Ascending aorta (tissue), 2 donors: ENCODE measurements around the gene C5. TPM values are rescaled to one million over a fixed set of nuclear protein-coding genes. Genes with fewer than 3 reads are reported as not detected.

Experiments
- DNase-seq, 2 donors: peaks; one replicate each; pipeline ENCODE4 v3.0.0-alpha.2; 2019; ENCODE audit warnings: low spot score in 2 of 2
- H3K27ac ChIP-seq, 2 donors: fragments of 200-600 bp; sonication (generic); one replicate each; pipeline ENCODE4 v1.5.1; 2016 to 2017; ENCODE audit warnings: mild to moderate bottlenecking in 1 of 2
- H3K27me3 ChIP-seq: fragments of 200-600 bp; sonication (generic); one replicate; pipeline ENCODE4 v1.5.1; 2017
- H3K36me3 ChIP-seq, 2 donors: fragments of 200-600 bp; sonication (generic); one replicate each; pipeline ENCODE4 v1.5.1; 2016
- H3K4me1 ChIP-seq, 2 donors: fragments of 200-600 bp; sonication (generic); one replicate each; pipeline ENCODE4 v1.5.1; 2016 to 2017; ENCODE audit warnings: mild to moderate bottlenecking in 1 of 2
- H3K4me3 ChIP-seq, 2 donors: fragments of 200-600 bp; sonication (generic); one replicate each; pipeline ENCODE4 v1.5.1; 2016 to 2017; ENCODE audit warnings: mild to moderate bottlenecking in 1 of 2
- H3K9me3 ChIP-seq, 2 donors: fragments of 200-600 bp; sonication (generic); one replicate each; pipeline ENCODE4 v1.5.1; 2016
- CTCF ChIP-seq, 3 experiments: fragments of 200-600 bp in 2 of 3; fragments of 450-650 bp in 1 of 3; sonication (generic) in 2 of 3; IDR thresholded peaks; one replicate each; pipeline ENCODE4 v1.5.1; 2016 to 2019; ENCODE audit warnings: antibody characterized with exemption in 3 of 3, mild to moderate bottlenecking in 1 of 3, moderate library complexity in 1 of 3
- intact Hi-C: fragments of 100-400 bp; cut with DNase I; formaldehyde crosslinking; loops from one replicate; pipeline ENCODE4 v1.15.1; 2023
- total RNA-seq: library from RNA; depleted of rRNA; stranded (reverse); fragments of >200 nt; gene quantifications from one replicate; pipeline ENCODE4 v1.1.0, GENCODE V29; 2016

The C5 gene
- total RNA-seq, 1 donor from 2014 or later = 1.5 TPM

- TF ChIP-seq CTCF (IDR thresholded peaks at IDR 0.05) = no peak
- no peaks in the 10 kb centered on the region for H3K9me3 ChIP-seq
- no peaks in the 10 kb centered on the region for H3K4me1 ChIP-seq
- DNase-seq = no peak
- intact Hi-C loops = no loop called here
- H3K36me3 ChIP-seq = peaks cover 3 to 26% of the 10 kb centered on the region in 2 donors
- no peak overlapping the region for H3K4me3 ChIP-seq
- H3K27ac ChIP-seq = no peak overlapping the region
- no peaks in the 10 kb centered on the region for H3K27me3 ChIP-seq
Observed at GRCh38 chr9:121082075-121082474, 32.0 kb upstream of the C5 start.

DNA sequence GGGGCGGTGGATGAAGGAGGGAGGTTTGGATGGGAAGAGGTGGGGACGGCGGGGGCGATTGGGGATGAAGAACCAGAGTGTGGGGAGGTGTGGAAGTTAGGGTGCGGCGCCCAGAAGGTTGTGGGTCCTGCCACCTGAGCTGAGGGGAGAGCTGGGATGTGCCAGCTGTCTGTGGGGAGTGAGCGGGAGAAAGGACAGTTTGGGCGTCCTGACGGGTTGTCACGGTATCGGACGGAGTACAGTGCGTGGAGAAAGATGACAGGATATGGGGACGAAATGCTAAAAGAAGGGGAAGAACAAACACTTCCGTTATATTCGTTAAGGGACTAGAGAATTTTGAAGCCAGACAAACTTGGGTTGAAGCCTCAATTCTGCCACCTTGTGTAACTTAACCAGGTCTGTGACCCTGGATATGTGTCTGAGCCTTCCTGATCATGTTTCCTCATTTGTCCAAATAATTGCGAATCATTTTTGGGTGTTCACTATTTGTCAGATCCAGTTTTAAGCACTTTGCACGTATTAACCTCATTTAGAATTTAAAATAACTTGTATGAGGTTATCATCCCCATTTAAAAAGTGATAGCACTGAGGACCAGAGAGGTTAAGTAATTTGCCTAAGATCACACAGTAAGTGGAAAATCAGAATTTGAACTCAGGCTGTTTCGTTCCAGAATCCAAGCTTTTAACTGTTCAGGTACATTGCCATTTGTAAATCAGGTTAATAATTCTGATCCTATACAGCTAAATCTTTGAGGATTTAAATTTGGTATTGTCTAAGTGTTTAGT, 25.4 kb upstream of the C5 start:
- peak overlapping the region; percentile 94 to 98 for H3K27ac ChIP-seq
- no peaks in the 10 kb centered on the region for H3K27me3 ChIP-seq
- no peaks in the 10 kb centered on the region for H3K36me3 ChIP-seq
- TF ChIP-seq CTCF (IDR thresholded peaks at IDR 0.05) = no peak
- peaks cover 0 to 18% of the 10 kb centered on the region in 2 donors for H3K4me1 ChIP-seq
- H3K4me3 ChIP-seq = peak overlapping the region; percentile 77
- DNase-seq = no peak
- intact Hi-C loops = loop anchor here (2.0 to 10.0 kb wide), 4 partner anchors 45 to 233 kb away; partner anchors contain the start of gene PSMD5
- no peaks in the 10 kb centered on the region for H3K9me3 ChIP-seq

- DNase-seq = peak; percentile 81 to 96
- Histone ChIP-seq H3K27ac (peak within 1 kb of the TSS; percentile 94 to 98), H3K27me3 (no peaks in the 10 kb centered on the region), H3K36me3 (no peaks in the 10 kb centered on the region), H3K9me3 (no peaks in the 10 kb centered on the region), H3K4me3 (peak within 1 kb of the TSS; percentile 77), H3K4me1 (peaks cover 0 to 18% of the 10 kb centered on the region in 2 donors)
- intact Hi-C loops = loop anchor here (2.0 to 10.0 kb wide), 4 partner anchors 46 to 232 kb away; partner anchors contain the start of gene PSMD5
- no peak for TF ChIP-seq CTCF (IDR thresholded peaks at IDR 0.05)
Observed at GRCh38 chr9:121074370-121075250, 24.5 kb upstream of the C5 start, which contains the start of gene CNTRL. TSS of gene CNTRL (plus strand) at chr9:121074955. CDS start at chr9:121088327, 13,372 bp downstream.

DNA sequence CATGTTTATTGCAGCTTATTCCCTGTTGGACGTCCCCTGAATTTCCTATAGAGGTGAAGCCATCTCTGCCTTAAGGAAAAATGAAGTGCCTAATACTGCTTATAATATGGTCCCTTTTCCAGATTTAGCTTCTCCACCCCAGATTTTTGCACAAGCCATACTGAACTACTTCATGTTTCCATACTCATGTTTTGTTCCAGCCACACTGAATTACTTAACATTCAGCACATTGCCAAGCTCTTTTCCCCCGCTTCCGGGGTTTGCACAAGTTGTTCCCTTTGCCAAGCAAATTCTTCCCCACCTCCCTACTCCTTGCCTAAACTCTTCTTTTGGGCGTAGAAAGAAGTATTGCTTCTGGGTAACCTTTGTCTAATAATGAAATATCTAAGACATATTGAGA, 23.0 kb upstream of the C5 start:
- intact Hi-C loops = loop anchor here (10.0 kb wide), 1 partner anchor 202 kb away; no protein-coding TSS in a partner anchor

More for the DNA sequence above, 23.0 kb upstream of the C5 start:
- no peaks in the 10 kb centered on the region for H3K9me3 ChIP-seq
- H3K27me3 ChIP-seq = no peaks in the 10 kb centered on the region
- peaks cover 0 to 18% of the 10 kb centered on the region in 2 donors for H3K4me1 ChIP-seq
- H3K4me3 ChIP-seq = peak overlapping the region; percentile 56 to 77
- peak in 1 of 2 donors; percentile 85 for DNase-seq
- peak overlapping the region; percentile 94 to 98 for H3K27ac ChIP-seq
- no peaks in the 10 kb centered on the region for H3K36me3 ChIP-seq
- TF ChIP-seq CTCF (IDR thresholded peaks at IDR 0.05) = no peak
